SK-MEL-5 (cell line): ENCODE data around the gene ERLEC1. TPM values are rescaled to one million over a fixed set of nuclear protein-coding genes. Genes with fewer than 3 reads are reported as not detected.

Experiments
- DNase-seq: peaks from one replicate; pipeline ENCODE4 v3.0.0-alpha.2; 2016; ENCODE audit warnings: low read depth, low spot score
- in situ Hi-C: cut with HindIII; loops from 2 replicates; pipeline ENCODE4 v1.10.0; 2016; ENCODE audit warnings: low sequenced_read_pairs, high pct_unique_total_duplicates, low pct_unique_long_range_greater_than_20kb
- total RNA-seq: library from RNA; depleted of rRNA; stranded (reverse); fragments of >200 nt; shearing (Covaris generic); gene quantifications from 2 replicates; pipeline ENCODE4 v1.2.3, GENCODE V29; 2014

The ERLEC1 gene
- total RNA-seq, 1 experiment from 2014 or later: 196 TPM

DNA sequence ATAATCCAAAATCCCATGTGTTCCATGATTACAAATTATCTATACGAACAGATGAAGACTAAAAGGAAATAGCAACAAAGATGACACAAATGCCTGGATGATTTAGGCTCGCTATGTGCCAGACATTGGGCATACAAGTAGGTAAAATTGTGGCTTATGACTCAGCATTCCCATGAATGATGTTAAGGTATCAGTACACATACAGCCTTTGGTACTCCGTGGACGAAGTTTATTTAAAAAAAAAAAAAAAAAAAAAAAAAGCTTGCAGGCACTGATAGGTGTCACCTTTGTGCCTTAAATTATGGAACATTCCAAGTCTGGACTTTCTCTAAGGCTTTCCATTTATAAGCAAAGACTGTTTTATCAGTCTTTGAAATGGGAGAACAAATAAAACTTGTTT is 16.6 kb upstream of the ERLEC1 start:
- no peak for DNase-seq
- in situ Hi-C loops: no loop called here

DNA sequence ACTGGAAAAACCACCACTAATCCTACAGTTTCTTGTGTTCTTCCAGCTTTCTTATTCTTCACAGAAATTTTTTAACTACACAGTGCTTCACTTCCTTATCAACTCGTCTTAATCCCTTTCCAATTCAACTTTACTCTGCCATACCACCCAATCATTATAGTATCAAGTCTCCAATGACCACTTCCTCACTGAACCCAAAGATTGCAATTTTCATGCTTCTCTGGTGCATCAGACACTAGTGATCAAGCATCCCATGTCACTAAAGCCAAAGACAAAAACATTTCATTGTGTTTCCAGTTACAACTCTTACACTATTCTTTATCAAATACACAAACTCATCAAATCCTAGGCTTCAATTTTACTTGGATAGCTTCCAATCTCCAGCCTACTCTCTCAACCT is 9.7 kb upstream of the ERLEC1 start:
- no peak for DNase-seq
- in situ Hi-C loops: no loop called here

DNA sequence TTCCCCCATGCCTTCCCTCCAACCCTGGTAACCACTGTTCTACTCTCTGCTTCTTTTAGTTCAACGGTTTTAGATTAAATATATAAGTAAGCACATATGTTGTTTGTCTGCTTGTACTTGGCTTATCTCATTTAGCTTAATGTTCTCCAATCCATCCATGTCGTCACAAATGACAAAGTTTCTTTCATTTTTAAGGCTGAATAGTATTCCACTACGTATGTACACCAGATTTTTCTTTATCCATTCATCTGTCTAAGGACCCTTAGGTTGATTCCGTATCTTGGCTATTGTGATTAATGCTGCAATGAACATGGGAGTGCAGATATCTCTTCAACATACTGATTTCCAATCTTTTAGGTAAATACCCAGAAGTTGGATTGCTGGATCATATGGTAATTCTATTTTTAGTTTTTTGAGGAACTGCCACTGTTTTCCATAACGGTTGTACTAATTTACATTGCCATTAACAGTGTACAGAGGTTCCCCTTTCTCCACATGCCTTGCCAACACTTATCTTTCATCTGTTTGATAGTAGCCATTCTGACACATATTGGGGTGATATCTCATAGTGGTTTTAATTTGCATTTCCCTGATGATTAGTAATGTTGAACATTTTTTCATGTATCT is 8.2 kb upstream of the ERLEC1 start:
- DNase-seq: no peak
- in situ Hi-C loops: no loop called here

DNA sequence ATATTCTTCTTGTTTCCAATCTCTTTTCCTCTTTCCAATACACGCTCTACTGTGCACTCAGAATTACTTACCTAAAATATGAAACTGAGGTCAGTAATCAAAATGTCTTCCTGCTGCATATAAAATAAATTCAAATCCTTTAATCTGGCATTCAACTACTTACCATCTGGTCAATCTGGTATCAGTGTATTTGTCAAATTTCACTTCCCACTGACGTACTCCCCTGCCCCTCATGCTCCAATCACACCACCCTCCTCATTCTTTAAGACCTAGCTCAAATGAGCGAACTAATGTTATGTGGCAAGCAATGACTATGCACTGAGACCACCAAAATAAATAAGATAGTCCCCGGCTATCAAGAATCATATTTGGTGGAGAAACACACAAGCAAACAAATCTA is 6.8 kb upstream of the ERLEC1 start:
- no peak for DNase-seq
- in situ Hi-C loops: no loop called here

DNA sequence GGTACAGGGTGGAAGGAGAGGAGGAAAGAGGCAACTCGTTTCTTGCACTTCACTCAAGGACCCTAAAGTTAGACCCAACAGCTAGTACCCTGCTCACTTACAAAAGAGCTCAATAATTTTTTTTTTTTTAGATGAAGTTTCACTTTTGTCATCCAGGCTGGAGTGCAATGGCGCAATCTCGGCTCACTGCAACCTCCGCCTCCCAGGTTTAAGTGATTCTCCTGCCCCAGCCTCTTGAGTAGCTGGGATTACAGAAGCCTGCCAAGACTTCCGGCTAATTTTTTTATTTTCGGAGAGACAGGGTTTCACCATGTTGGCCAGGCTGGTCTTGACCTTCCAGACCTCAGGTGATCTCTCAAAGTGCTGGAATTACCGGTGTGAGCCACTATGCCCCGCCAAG is 4.2 kb upstream of the ERLEC1 start:
- in situ Hi-C loops: no loop called here

DNA sequence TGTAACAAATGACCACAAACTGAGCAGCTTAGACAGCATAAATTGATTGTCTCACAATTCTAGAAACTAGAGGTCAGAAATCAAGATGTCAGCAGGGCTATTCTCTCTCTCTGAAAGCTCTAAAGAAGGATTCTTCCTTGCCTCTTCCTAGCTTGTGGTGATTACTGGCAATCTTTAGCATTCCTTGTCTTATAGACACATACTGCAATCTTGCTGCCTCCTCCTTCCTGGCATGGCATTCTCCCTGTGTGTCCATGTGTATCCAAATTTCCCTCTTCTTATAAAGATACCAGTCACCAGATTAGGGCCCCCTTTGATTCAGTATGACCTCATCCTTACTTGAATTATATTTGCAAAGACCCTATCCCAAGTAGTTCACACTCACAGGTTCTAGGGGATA is 2.4 kb upstream of the ERLEC1 start:
- in situ Hi-C loops: no loop called here
- DNase-seq: no peak

More for the DNA sequence above, 4.2 kb upstream of the ERLEC1 start:
- no peak for DNase-seq

DNA sequence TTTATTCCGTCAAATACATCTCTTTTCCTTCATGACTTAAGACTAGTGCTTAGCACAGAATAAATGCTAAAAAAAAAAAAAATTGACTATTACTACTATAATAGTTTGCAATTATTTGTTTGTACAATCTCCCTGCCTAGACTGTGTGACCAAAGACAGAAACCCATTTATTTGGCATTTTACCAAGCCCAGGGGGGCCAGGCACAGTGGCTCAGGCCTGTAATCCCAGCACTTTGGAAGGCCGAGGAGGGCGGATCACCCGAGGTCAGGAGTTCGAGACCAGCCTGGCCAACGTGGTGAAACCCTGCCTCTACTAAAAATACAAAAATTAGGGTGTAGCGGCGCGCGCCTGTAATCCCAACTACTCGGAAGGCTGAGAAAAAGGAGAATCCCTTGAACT is 1.5 kb upstream of the ERLEC1 start:
- DNase-seq: no peak
- in situ Hi-C loops: no loop called here

DNA sequence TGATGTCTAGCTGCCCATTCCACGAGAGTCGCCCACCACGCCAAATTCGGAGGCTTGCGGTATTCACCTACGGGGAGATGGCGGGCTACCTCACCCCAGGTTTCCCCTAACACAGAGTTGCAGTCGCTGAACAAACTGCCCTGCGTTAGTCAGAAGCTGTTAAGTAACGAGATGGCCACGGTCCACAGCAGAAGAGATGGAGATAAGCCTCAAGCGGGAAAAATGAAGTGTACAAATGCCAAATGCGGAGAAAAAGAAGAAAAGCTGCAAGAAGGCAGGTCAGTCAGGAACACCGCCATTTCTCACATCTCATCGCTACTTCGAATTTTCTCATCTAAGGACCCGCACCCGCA is 516 bp upstream of the ERLEC1 start:
- no peak for DNase-seq

DNA sequence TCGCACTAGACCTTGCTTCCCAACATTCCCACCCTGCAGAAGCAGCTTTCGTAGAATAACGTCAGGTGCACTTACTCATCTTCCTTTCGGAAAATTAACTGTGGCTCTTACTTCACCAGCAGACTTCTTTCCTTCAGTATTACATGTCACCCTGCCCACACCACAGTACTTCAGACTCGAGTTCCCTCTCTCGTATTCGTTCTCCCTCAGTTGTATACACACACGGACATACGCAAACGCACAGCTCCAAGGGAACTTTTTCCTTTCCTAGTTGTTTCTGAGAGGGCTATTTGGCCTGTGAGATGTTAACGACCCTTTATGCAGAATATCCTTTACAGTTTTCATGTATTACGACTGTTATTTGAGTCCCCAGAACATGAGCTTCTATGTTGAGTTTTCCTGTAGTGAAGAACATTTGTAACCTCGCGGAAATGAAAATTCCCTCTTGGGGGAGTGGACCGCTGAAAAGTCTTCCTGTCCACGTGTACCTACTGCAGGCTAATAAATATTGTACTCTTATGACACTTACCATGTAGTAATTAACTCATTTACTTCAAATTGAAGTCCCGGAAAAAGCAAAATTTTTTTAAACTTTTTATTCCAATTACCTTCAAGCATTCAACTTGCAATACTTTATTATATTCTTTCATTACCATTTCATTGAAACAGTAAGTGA is 908 bp downstream of the ERLEC1 start:
- DNase-seq: peak; percentile 26
- in situ Hi-C loops: no loop called here

More for the DNA sequence above, 516 bp upstream of the ERLEC1 start:
- in situ Hi-C loops: no loop called here

DNA sequence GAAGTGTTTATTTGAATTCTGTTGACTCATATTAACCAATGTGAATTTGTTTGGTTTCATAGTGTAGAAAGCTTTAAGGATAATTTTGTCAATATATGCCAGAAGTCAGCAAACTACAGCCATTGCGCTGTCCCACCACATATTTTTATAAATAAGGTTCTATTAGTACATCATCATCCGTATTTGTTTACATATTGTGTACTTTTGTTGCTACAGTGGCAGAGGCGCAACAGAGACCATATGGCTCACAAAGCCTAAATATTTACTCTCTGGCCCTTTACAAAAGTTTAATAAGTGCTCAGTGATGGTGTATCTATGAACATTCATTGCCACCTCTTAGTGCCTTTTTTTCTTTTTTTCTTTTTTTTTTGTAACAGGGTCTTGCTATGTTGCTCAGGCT is 6.4 kb downstream of the ERLEC1 start:
- DNase-seq: no peak
- in situ Hi-C loops: no loop called here

DNA sequence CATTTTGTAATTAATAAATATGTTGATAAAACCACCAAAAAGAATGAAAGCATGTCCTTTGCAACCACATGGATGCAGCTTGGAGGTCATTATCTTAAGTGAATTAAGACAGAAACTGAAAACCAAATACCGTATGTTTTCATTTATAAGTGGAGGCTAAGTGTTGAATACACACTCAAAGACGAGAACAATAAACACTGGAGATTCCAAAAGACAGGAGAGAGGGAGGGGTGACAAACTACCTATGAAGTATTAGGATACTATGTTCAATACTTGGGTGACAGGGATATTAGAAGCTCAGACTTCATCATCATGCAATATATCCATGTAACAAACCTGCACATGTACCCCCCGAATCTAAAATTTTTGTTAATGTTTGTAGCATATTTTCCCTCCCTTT is 7.0 kb downstream of the ERLEC1 start:
- in situ Hi-C loops: no loop called here
- no peak for DNase-seq

DNA sequence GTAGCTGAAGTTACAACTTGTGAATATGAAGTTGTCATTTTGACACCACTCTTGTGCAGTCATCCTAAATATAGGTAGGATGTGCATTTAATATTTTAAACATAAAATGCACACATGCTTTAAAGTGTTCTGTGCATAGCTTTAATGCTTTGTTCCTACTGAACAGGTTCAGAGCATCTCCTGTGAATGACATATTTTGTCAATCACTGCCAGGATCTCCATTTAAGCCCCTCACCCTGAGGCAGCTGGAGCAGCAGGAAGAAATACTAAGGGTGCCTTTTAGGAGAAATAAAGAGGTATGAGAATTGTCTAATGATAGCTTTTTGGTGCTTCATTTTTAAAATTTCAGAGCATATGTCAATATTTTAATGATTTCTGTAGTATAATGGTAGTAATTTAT is 14.7 kb downstream of the ERLEC1 start:
- DNase-seq: no peak
- in situ Hi-C loops: no loop called here

DNA sequence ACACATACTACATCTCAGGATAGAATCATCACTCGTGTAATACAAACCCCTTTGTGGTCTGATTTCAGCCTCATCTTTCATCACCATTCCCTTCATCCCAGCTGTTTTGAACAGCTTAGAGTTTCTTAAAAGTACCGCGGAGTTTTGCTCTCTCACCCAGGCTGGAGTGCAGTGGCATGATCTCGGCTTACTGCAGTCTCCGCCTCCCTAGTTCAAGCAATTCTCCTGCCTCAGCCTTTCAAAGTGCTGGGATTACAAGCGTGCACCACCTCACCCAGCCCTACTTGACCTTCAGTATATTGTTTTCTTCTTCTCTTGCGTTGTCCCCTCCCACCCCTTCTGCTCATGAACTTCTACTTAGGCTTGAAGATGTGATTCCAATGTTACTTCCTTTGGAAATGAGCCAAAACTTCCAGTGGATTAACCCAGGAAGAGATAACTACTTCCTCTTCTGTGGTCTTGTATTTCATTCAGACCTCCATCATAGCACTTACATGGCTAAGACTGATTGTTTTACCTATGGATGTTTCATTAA is 15.8 kb downstream of the ERLEC1 start:
- in situ Hi-C loops: no loop called here

DNA sequence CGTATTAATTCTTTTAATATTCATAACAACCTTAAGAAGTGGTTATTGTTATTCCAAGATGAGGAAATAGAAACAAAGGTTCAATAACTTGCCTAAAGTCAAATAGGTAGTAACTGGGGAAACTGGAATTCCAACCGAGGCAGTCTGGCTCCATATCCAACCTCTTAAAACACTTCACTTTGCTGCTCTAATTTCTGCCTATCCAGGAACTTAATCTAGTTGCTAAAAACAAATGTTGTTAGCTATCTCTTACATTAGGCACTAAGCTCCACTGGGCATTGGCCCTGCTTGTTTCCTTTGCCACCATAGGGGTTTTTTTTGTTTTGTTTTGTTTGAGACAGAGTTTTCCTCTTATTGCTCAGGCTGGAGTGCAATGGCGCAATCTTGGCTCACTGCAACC is 24.8 kb downstream of the ERLEC1 start:
- DNase-seq: no peak
- in situ Hi-C loops: no loop called here

More for the DNA sequence above, 15.8 kb downstream of the ERLEC1 start:
- DNase-seq: no peak

DNA sequence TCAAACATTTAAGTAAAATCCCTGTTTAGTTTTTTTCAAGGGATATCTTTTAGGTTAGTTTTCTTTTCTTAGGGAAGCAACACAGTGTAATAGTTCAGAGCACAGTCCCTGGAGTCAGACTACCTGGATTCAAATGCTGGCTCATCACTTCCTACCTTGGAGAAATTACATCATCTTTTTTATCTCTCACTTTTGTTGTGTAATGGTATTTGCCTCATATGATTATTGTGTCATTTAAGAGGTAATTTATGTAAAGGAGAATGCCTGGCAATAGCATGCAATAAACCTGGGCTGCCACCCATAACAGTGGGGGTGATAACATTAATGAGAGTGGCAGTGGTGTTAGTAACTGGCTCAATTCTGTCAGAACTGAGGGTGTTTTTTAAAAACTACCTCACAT is 26.3 kb downstream of the ERLEC1 start:
- DNase-seq: no peak
- in situ Hi-C loops: no loop called here

DNA sequence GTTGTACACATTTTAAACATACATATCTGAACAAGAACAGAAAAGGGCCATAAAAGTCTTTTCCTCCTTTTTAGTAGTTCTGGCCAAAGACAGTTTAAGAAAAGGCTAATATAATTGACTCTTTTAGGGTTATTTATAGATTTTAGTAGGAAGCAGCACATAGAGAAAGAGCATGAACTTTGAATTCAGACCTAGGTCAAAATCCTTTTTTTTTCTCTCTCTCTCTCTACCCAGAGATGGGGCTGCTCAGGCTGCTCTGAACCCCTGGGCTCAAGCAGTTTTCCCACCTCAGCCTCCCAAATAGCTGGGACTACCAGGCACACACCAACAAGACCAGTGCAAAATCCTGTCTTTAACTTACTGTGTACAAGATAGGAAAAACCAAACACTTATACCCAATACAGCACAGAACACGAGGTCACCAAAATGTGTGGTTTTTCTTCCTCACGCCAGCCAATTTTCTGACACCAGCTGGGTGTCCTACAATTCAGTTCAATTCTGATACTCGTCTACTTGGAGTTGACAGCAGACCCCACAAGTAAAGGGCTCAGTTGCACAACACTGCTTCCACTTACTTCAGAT is 32.1 kb downstream of the ERLEC1 start:
- in situ Hi-C loops: no loop called here
- DNase-seq: no peak

DNA sequence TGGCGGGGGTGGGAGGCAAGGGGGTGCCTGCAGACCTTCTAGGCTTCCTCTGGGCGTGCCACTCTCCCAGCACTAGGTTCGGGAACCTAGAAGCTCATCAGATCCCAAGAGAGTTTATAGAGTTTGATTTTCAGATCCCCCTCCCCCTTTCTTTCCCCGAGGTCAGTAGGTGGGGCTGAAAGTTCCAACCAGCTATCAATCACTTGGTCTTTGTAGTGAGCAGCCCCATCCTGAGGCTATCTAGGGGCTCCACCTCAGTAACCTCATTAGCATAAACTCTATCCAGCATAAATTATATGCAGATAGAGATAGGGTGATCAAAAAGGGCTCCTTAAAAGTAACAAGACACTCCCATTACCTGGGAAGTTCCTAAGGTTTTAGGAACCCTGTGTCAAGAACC is 32.8 kb downstream of the ERLEC1 start:
- no peak for DNase-seq
- in situ Hi-C loops: no loop called here

DNA sequence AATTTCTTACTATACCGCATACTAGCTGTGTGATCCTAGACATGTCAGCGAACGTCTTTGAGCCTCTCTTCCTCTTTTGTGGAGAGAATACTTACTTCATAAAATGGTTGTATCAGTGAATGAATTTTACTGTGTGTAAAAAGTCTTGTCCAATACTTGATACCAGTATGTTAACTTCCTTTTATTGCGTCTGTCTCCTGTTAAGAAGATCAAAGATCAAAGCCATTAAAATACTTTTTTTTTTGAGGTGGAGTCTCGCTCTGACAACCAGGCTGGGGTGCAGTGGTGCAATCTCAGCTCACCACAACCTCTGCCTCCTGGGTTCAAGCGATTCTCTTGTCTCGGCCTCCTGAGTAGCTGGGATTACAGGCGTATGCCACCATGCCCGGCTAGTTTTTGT is 33.2 kb downstream of the ERLEC1 start:
- no peak for DNase-seq
- in situ Hi-C loops: no loop called here

DNA sequence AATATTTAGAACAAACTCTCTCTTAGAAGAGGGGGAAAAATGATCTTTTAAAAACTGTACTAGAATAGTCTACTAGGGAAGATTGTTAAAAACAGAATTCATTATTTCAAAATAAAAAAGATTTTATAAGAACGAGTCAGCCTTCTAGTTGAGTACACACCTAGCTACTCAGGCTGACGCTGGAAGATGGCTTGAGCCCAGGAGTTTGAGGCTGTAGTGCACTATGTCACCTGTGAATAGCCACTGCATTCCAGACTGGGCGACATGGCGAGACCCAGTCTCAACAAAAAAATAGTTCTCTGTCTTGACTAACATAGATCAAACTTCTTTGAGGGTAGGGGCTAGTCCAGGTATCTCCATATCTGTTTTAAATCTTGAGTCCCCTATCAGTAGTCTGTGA is 33.9 kb downstream of the ERLEC1 start:
- no peak for DNase-seq
- in situ Hi-C loops: no loop called here
